Prostate gland (tissue), 2 donors: ENCODE results near the gene AGBL4. TPM values are rescaled to one million over a fixed set of nuclear protein-coding genes. Genes with fewer than 3 reads are reported as not detected.

Experiments used
- DNase-seq: peaks from one replicate; pipeline ENCODE4 v3.0.0-alpha.2; 2019; ENCODE audit warnings: low spot score
- H3K27ac ChIP-seq, 2 donors: fragments of 200-600 bp; sonication (generic); 2 replicates each; pipeline ENCODE4 v1.5.1; 2017 to 2019
- H3K27me3 ChIP-seq: fragments of 200-600 bp; sonication (generic); replicated peaks from 2 replicates; pipeline ENCODE4 v1.5.1; 2019; ENCODE audit not compliant: insufficient read depth
- H3K36me3 ChIP-seq, 2 donors: fragments of 200-600 bp; sonication (generic); 1 replicate in 1 of 2; 2 replicates in 1 of 2; pipeline versions ENCODE4 v1.5.1 to v1.8.1; 2017 to 2019
- H3K4me1 ChIP-seq: fragments of 200-600 bp; sonication (generic); replicated peaks from 2 replicates; pipeline ENCODE4 v1.5.1; 2019
- H3K4me3 ChIP-seq, 2 donors: fragments of 200-600 bp; sonication (generic); 2 replicates each; pipeline ENCODE4 v1.5.1; 2017 to 2019
- H3K9me3 ChIP-seq: fragments of 200-600 bp; sonication (generic); 2 replicates; pipeline ENCODE4 v1.5.1; 2017
- POLR2A ChIP-seq: fragments of 450-650 bp; IDR thresholded peaks from one replicate; pipeline ENCODE4 v1.6.1; 2016; ENCODE audit warnings: antibody characterized with exemption, mild to moderate bottlenecking
- POLR2AphosphoS5 ChIP-seq: sonication (generic); formaldehyde crosslinking; IDR thresholded peaks from one replicate; pipeline ENCODE4 v1.6.1; 2017; ENCODE audit warnings: antibody characterized with exemption
- WGBS: methylation state at CpG from one replicate; pipeline ENCODE4 v1.1.5; 2018; 5-methylcytosine and 5-hydroxymethylcytosine counted together
- intact Hi-C: fragments of 100-400 bp; cut with DNase I; formaldehyde crosslinking; loops from one replicate; pipeline ENCODE4 v1.14.2; 2022
- total RNA-seq, 2 donors: library from RNA; depleted of rRNA; stranded (reverse); fragments of >200 nt; gene quantifications; one replicate each; pipeline ENCODE4 v1.1.0, GENCODE V29; 2016
- TF ChIP-seq, protein P1 (sequence below), 4 experiments: fragments of 200-600 bp in 2 of 4; fragments of 450-650 bp in 2 of 4; sonication (generic) in 2 of 4; IDR thresholded peaks; 1 replicate in 3 of 4; 2 replicates in 1 of 4; pipeline ENCODE4 v1.5.1; 2016 to 2019; ENCODE audit warnings: antibody characterized with exemption in 4 of 4, mild to moderate bottlenecking in 2 of 4, moderate library complexity in 2 of 4

The AGBL4 gene
- total RNA-seq, 2 donors from 2014 or later: 0.82 to 2.7 TPM

- Histone ChIP-seq H3K4me1 (no peaks in the 10 kb centered on the region), H3K9me3 (no peaks in the 10 kb centered on the region), H3K27me3 (no peaks in the 10 kb centered on the region), H3K4me3 (no peak overlapping the region), H3K36me3 (no peaks in the 10 kb centered on the region), H3K27ac (no peak overlapping the region)
- WGBS: 28% methylated on average over 1 of the region's 1 CpG
- no peak for TF ChIP-seq POLR2A
- TF ChIP-seq POLR2AphosphoS5: no peak
- TF ChIP-seq, protein P1, sequence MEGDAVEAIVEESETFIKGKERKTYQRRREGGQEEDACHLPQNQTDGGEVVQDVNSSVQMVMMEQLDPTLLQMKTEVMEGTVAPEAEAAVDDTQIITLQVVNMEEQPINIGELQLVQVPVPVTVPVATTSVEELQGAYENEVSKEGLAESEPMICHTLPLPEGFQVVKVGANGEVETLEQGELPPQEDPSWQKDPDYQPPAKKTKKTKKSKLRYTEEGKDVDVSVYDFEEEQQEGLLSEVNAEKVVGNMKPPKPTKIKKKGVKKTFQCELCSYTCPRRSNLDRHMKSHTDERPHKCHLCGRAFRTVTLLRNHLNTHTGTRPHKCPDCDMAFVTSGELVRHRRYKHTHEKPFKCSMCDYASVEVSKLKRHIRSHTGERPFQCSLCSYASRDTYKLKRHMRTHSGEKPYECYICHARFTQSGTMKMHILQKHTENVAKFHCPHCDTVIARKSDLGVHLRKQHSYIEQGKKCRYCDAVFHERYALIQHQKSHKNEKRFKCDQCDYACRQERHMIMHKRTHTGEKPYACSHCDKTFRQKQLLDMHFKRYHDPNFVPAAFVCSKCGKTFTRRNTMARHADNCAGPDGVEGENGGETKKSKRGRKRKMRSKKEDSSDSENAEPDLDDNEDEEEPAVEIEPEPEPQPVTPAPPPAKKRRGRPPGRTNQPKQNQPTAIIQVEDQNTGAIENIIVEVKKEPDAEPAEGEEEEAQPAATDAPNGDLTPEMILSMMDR (IDR thresholded peaks at IDR 0.05): no peak
- DNase-seq: no peak
- intact Hi-C loops: no loop called here
These were observed 797.0 kb downstream of the AGBL4 start for GRCh38 chr1:49226758-49227157.

GRCh38 chr1:49225464-49225863 lies 798.3 kb downstream of the AGBL4 start:
- Histone ChIP-seq H3K27me3 (no peaks in the 10 kb centered on the region), H3K4me3 (no peak overlapping the region), H3K9me3 (no peaks in the 10 kb centered on the region), H3K36me3 (no peaks in the 10 kb centered on the region), H3K4me1 (no peaks in the 10 kb centered on the region), H3K27ac (no peak overlapping the region)
- intact Hi-C loops: no loop called here
- 30% methylated on average over 1 of the region's 1 CpG for WGBS
- no peak for TF ChIP-seq POLR2AphosphoS5
- TF ChIP-seq, protein P1 (IDR thresholded peaks at IDR 0.05): no peak
- TF ChIP-seq POLR2A: no peak
- no peak for DNase-seq

DNA sequence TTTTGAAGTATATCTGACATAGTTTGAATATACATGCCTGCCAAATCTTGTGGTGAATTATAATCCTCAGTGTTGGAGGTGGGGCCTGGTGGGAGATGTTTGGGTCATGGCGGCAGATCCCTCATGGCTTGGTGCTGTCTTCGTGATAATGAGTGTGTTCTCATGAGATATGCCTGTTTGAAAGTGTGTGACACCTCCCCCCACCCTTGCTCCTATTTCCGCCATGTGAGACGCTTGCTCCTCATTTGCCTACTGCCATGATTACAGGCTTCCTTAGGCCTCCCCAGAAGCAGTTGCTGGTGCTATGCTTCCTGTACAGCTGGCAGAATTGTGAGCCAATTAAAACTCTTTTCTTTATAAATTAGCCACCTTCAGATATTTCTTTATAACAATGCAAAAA lies 810.5 kb downstream of the AGBL4 start:
- 90% methylated on average over 4 of the region's 4 CpGs for WGBS
- Histone ChIP-seq H3K4me1 (no peaks in the 10 kb centered on the region), H3K27ac (no peak overlapping the region), H3K27me3 (no peaks in the 10 kb centered on the region), H3K4me3 (no peak overlapping the region), H3K36me3 (no peaks in the 10 kb centered on the region), H3K9me3 (no peaks in the 10 kb centered on the region)
- no peak for DNase-seq
- intact Hi-C loops: no loop called here
- TF ChIP-seq, protein P1 (IDR thresholded peaks at IDR 0.05): no peak
- TF ChIP-seq POLR2A (no peak), POLR2AphosphoS5 (no peak)

DNA sequence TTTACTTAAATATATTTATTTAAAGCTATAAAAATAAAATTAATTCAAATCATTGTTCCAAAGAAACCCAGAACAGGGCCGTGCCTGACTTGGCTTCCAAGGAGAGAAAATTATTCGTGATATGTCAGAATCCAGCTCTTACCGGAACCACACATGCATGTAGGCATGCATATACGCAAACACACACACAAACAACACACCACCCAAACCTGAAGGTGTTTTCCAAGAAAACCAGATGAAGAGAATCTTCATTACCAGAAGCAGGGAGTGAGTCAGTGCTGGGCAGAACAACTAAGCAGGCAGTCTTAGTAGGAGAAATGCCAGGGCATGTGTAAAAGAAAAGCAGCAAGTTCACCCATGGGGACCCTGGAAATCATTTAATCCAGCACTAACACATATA lies 815.0 kb downstream of the AGBL4 start:
- intact Hi-C loops: no loop called here
- Histone ChIP-seq H3K4me1 (no peaks in the 10 kb centered on the region), H3K27ac (no peak overlapping the region), H3K4me3 (no peak overlapping the region), H3K9me3 (no peaks in the 10 kb centered on the region), H3K36me3 (no peaks in the 10 kb centered on the region), H3K27me3 (no peaks in the 10 kb centered on the region)
- TF ChIP-seq POLR2A: no peak
- TF ChIP-seq, protein P1 (IDR thresholded peaks at IDR 0.05): no peak
- no peak for TF ChIP-seq POLR2AphosphoS5
- 86% methylated on average over 4 of the region's 4 CpGs for WGBS
- no peak for DNase-seq

GRCh38 chr1:49204720-49205119 lies 819.0 kb downstream of the AGBL4 start:
- H3K36me3 ChIP-seq: no peaks in the 10 kb centered on the region
- TF ChIP-seq POLR2A: no peak
- TF ChIP-seq, protein P1 (IDR thresholded peaks at IDR 0.05): no peak
- TF ChIP-seq POLR2AphosphoS5: no peak
- H3K27ac ChIP-seq: no peak overlapping the region
- no peaks in the 10 kb centered on the region for H3K27me3 ChIP-seq
- no peak overlapping the region for H3K4me3 ChIP-seq
- DNase-seq: no peak
- H3K9me3 ChIP-seq: no peaks in the 10 kb centered on the region
- intact Hi-C loops: no loop called here
- 55% methylated on average over 1 of the region's 1 CpG for WGBS
- no peaks in the 10 kb centered on the region for H3K4me1 ChIP-seq
